ENCODE measurements around the gene EIF2AK2.
"Not testable (repeated sequence)": the region's sequence is repeated elsewhere in the genome, so short reads cannot be mapped to it uniquely, and the experiment has no call there.

The EIF2AK2 gene

GRCh38 chr2:37156857-37157714, at the start of gene EIF2AK2:
EIF2AK2 (minus strand) TSS chr2:37156980; CDS start chr2:37147806, 9,174 bp downstream.
- no peak for TF ChIP-seq CTCF (IDR thresholded peaks at IDR 0.05; ENCODE audit: borderline replicate concordance, insufficient read depth, low read depth, low read length)
- peak within 1 kb of the TSS; percentile 62 for H3K4me3 ChIP-seq (ENCODE audit: low read depth, low read length)

GRCh38 chr2:37205689-37206341, 49.0 kb upstream of the EIF2AK2 start:
- no peak overlapping the region for H3K4me3 ChIP-seq (ENCODE audit: low read depth, low read length)
- TF ChIP-seq CTCF (IDR thresholded peaks at IDR 0.05; ENCODE audit: borderline replicate concordance, insufficient read depth, low read depth, low read length), result no peak

- not testable (repeated sequence) for H3K4me3 ChIP-seq (ENCODE audit: low read depth, low read length)
Measured at GRCh38 chr2:37205071-37205661, 48.4 kb upstream of the EIF2AK2 start.

- no peak overlapping the region for H3K4me3 ChIP-seq (ENCODE audit: low read depth, low read length)
- no peak for TF ChIP-seq CTCF (IDR thresholded peaks at IDR 0.05; ENCODE audit: borderline replicate concordance, insufficient read depth, low read depth, low read length)
Measured at GRCh38 chr2:37203708-37204107, 46.9 kb upstream of the EIF2AK2 start.

GRCh38 chr2:37201766-37202165, 45.0 kb upstream of the EIF2AK2 start:
- no peak overlapping the region for H3K4me3 ChIP-seq (ENCODE audit: low read depth, low read length)
- TF ChIP-seq CTCF (IDR thresholded peaks at IDR 0.05; ENCODE audit: borderline replicate concordance, insufficient read depth, low read depth, low read length), result no peak

- no peak for TF ChIP-seq CTCF (IDR thresholded peaks at IDR 0.05; ENCODE audit: borderline replicate concordance, insufficient read depth, low read depth, low read length)
- H3K4me3 ChIP-seq (ENCODE audit: low read depth, low read length), result no peak overlapping the region
Measured at GRCh38 chr2:37201208-37201607, 44.4 kb upstream of the EIF2AK2 start.

- H3K4me3 ChIP-seq (ENCODE audit: low read depth, low read length), result no peak overlapping the region
- no peak for TF ChIP-seq CTCF (IDR thresholded peaks at IDR 0.05; ENCODE audit: borderline replicate concordance, insufficient read depth, low read depth, low read length)
Measured at GRCh38 chr2:37198681-37199065, 41.9 kb upstream of the EIF2AK2 start.
